Nephron progenitor cell (in vitro differentiated cells): Measurements from ENCODE around the gene PAX5.

Experiments
- DNase-seq: peaks from one replicate; pipeline ENCODE4 v3.0.0; 2021
- H3K27ac Mint-ChIP-seq: 2 replicates; pipeline ENCODE4 v1.8.0; 2021; ENCODE audit warnings: mild to moderate bottlenecking, moderate library complexity, mixed read lengths
- H3K27me3 Mint-ChIP-seq: 2 replicates; pipeline ENCODE4 v1.8.0; 2021; ENCODE audit warnings: mild to moderate bottlenecking, low read depth, mixed read lengths; ENCODE audit not compliant: poor library complexity
- H3K36me3 Mint-ChIP-seq: 2 replicates; pipeline ENCODE4 v1.8.0; 2021; ENCODE audit warnings: low read depth, mixed read lengths
- H3K4me1 Mint-ChIP-seq: 2 replicates; pipeline ENCODE4 v1.8.0; 2021; ENCODE audit warnings: mixed read lengths
- H3K4me3 Mint-ChIP-seq: 2 replicates; pipeline ENCODE4 v1.8.0; 2021; ENCODE audit warnings: mild to moderate bottlenecking, moderate library complexity, mixed read lengths
- H3K9me3 Mint-ChIP-seq: 2 replicates; pipeline ENCODE4 v1.8.0; 2021; ENCODE audit warnings: mild to moderate bottlenecking, moderate library complexity, mixed read lengths
- CTCF ChIP-seq: fragments of 200-600 bp; sonication (generic); IDR thresholded peaks from 2 replicates; pipeline ENCODE4 v1.5.0; 2021; ENCODE audit warnings: antibody characterized with exemption

PAX5 gene

GRCh38 chr9:36854034-36854433 lies 180.0 kb downstream of the PAX5 start:
- Mint-ChIP-seq H3K36me3 (no peaks in the 10 kb centered on the region), H3K4me1 (peaks cover 78% of the 10 kb centered on the region), H3K9me3 (no peaks in the 10 kb centered on the region), H3K4me3 (no peak overlapping the region), H3K27ac (no peak overlapping the region), H3K27me3 (peaks cover 46% of the 10 kb centered on the region)
- no peak for DNase-seq
- no peak for TF ChIP-seq CTCF

- no peaks in the 10 kb centered on the region for H3K9me3 Mint-ChIP-seq
Measured at GRCh38 chr9:36853233-36853632, 180.8 kb downstream of the PAX5 start.

GRCh38 chr9:36849943-36850342 lies 184.1 kb downstream of the PAX5 start:
- no peak for DNase-seq
- H3K36me3 Mint-ChIP-seq: no peaks in the 10 kb centered on the region
- TF ChIP-seq CTCF: no peak
- no peaks in the 10 kb centered on the region for H3K9me3 Mint-ChIP-seq
- H3K4me1 Mint-ChIP-seq: peaks cover 75% of the 10 kb centered on the region
- H3K27me3 Mint-ChIP-seq: peaks cover 35% of the 10 kb centered on the region
- no peak overlapping the region for H3K27ac Mint-ChIP-seq
- no peak overlapping the region for H3K4me3 Mint-ChIP-seq

More at GRCh38 chr9:36853233-36853632, 180.8 kb downstream of the PAX5 start:
- Mint-ChIP-seq H3K4me1 (peaks cover 78% of the 10 kb centered on the region), H3K27ac (no peak overlapping the region), H3K36me3 (no peaks in the 10 kb centered on the region), H3K27me3 (peaks cover 40% of the 10 kb centered on the region), H3K4me3 (no peak overlapping the region)
- DNase-seq: no peak
- TF ChIP-seq CTCF: no peak

GRCh38 chr9:36848946-36849345 lies 185.1 kb downstream of the PAX5 start:
- H3K4me1 Mint-ChIP-seq: peaks cover 75% of the 10 kb centered on the region
- H3K4me3 Mint-ChIP-seq: no peak overlapping the region
- no peaks in the 10 kb centered on the region for H3K9me3 Mint-ChIP-seq
- H3K36me3 Mint-ChIP-seq: no peaks in the 10 kb centered on the region
- DNase-seq: no peak
- TF ChIP-seq CTCF: no peak
- H3K27ac Mint-ChIP-seq: no peak overlapping the region
- peaks cover 38% of the 10 kb centered on the region for H3K27me3 Mint-ChIP-seq

- Mint-ChIP-seq H3K4me3 (peak overlapping the region; percentile 15), H3K27ac (peak overlapping the region; percentile 90), H3K4me1 (peaks cover 68% of the 10 kb centered on the region), H3K27me3 (peaks cover 31% of the 10 kb centered on the region), H3K9me3 (no peaks in the 10 kb centered on the region), H3K36me3 (no peaks in the 10 kb centered on the region)
- peak; percentile 73 for DNase-seq
- no peak for TF ChIP-seq CTCF
Measured at GRCh38 chr9:36847781-36848673, 186.0 kb downstream of the PAX5 start.

GRCh38 chr9:36846621-36847020 lies 187.4 kb downstream of the PAX5 start:
- TF ChIP-seq CTCF: no peak
- Mint-ChIP-seq H3K27me3 (peaks cover 25% of the 10 kb centered on the region), H3K4me1 (peaks cover 57% of the 10 kb centered on the region), H3K9me3 (no peaks in the 10 kb centered on the region), H3K36me3 (no peaks in the 10 kb centered on the region), H3K27ac (no peak overlapping the region), H3K4me3 (no peak overlapping the region)
- DNase-seq: no peak
